GM12865 (cell line): ENCODE results near the gene ALDH3B2.
"Not testable (repeated sequence)": the region's sequence is repeated elsewhere in the genome, so short reads cannot be mapped to it uniquely, and the experiment has no call there.

ENCODE experiments used
- DNase-seq: peaks from one replicate; pipeline ENCODE4 v3.0.0; 2010; ENCODE audit warnings: low read depth
- H3K4me3 ChIP-seq: 2 replicates; pipeline ENCODE4 v1.5.1; 2011; ENCODE audit warnings: mild to moderate bottlenecking, low read depth, low read length, control low read depth
- CTCF ChIP-seq: IDR thresholded peaks from 2 replicates; pipeline ENCODE4 v1.5.1; 2011; ENCODE audit warnings: low read length, control low read depth, low read depth, inconsistent platforms; ENCODE audit not compliant: insufficient read depth; ENCODE audit errors: missing control alignments

The ALDH3B2 gene

DNA sequence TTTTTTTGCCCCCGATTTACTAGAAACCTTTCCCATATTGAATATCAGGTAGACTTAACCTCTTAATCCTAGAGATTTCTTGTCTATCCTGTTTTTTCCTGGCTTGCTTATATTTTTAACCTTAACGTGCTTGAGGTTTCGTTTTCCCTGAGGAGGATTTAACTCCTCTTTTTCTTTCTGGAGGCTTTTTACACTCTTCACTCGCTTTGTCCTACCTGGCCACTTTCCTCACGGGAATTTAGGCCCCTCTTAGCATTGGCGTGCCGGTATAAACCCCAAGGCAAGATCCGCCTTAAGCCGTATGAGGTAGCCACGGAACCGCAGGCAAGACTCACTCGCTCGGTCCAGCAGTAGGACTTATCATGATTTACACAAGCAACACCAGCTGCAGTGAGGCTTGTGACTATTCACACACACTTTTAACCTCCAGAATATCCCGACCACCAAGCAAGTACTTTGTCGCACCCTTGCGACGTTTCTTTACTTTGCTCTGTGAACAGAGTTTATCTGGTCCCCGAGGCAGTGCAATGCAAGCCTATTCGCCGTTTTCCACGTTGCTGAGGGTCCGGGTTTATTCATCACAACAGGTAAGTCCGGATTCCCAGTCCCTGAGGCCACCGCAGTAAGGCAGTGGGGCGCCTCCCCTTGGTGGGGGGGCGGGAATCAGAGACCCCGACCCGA, 20.6 kb upstream of the ALDH3B2 start:
- H3K4me3 ChIP-seq, result no peak overlapping the region
- no peak for TF ChIP-seq CTCF
- no peak for DNase-seq

DNA sequence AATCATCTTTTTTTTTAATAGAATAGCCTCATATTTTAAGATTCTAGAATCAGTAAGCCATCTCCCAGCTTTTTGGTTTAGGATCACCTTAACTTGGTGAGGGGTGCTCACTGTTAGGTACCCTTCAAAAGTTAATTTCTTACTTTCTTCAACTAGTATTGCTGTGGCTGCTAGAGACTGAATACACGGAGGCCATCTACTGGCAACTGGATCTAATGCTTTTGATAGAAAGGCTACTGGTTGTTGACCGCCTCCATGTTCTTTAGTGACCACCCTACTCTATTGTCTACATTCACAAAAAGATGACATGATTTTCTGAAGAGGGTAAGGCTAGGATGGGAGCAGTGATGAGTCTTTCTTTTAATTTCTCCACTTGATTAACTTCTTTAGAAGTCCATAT, 16.7 kb upstream of the ALDH3B2 start:
- no peak for TF ChIP-seq CTCF
- no peak overlapping the region for H3K4me3 ChIP-seq
- DNase-seq, result no peak

- TF ChIP-seq CTCF, result no peak
- H3K4me3 ChIP-seq, result no peak overlapping the region
- DNase-seq, result no peak
These were observed 14.8 kb upstream of the ALDH3B2 start for GRCh38 chr11:67689178-67689577.

DNA sequence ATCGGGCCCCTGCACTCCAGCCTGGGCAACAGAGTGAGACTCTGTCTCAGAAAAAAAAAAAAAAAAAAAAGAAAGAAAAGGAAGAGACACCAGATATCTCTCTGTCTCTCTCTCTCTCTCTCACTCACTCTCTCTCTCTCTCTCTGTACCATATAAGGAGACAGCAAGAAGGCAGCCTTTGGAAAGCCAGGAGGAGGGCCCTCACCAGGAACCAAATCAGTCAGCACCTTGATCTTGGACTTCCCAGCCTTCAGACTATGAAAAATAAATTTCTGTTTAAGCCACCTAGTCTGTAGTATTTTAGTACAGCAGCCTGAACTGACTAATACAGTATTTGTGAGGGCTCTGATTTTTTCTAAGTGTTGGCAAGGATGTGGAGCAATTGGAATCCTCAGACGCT, 13.6 kb upstream of the ALDH3B2 start:
- TF ChIP-seq CTCF, result no peak
- no peak overlapping the region for H3K4me3 ChIP-seq
- DNase-seq, result no peak

- DNase-seq, H3K4me3 ChIP-seq: not testable (repeated sequence)
These were observed 11.4 kb upstream of the ALDH3B2 start for GRCh38 chr11:67685641-67686332.

DNA sequence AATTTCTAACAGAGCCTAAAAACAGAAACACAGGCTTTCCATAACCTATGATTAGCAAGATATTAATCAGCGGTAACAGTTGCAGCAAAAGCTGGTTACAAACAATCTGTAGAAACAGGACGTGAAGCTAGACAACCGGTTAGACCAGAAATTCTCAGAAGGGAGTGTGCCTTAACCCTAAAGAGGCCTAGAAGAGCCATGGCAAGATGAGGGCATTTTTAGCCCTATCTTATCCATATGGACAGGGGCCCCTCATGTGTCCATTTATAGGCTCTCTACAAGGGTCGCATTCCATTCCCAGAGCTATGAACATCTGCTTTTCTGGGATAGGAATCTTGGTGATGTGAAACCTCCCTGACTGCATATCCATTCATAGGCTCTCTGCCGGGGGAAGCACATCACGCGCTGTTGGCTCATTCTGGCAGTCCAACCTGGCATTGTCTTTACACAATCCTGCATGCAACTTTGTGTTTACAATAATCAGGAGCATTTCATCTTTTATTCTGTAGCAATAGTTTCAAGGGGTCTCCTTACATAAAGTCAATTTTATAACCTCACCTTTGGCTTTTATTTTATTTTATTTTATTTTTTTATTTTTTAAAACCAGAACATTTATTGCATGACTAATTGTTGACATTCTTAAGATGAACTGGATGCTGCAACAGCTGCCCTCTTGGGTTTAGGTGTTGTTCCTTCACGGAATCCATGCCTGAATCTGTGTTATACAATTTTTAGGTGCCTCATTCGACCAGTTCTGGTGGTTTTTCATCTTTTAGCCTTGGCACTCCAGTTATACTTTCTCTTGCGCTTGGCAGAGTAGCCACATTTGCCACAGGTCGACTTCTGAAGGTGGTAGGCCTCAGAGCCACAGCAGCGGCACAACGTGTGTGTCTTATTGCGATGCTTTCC, 8.0 kb upstream of the ALDH3B2 start:
- DNase-seq, H3K4me3 ChIP-seq: not testable (repeated sequence)

- H3K4me3 ChIP-seq, result no peak overlapping the region
These were observed 6.5 kb upstream of the ALDH3B2 start for GRCh38 chr11:67680696-67681470.

More at GRCh38 chr11:67680696-67681470, 6.5 kb upstream of the ALDH3B2 start:
- no peak for DNase-seq
- TF ChIP-seq CTCF, result no peak
